T-cell (primary cell): ENCODE data around the gene KIAA1217. TPM values are rescaled to one million over a fixed set of nuclear protein-coding genes. Genes with fewer than 3 reads are reported as not detected.

Experiments
- ATAC-seq, 4 experiments: fragments of 200-7000 bp in 3 of 4; fragments of 150-1000 bp in 1 of 4; cut with Tn5 transposase; replicated peaks in 1 of 4; 1 replicate in 3 of 4; 2 replicates in 1 of 4; pipeline ENCODE4 v1.10.0; 2021; ENCODE audit warnings: moderate library complexity in 3 of 4, mild to moderate bottlenecking in 2 of 4, moderate number of reproducible peaks in 1 of 4
- CTCF ChIA-PET, 2 donors: fragments of 300-600 bp; sonication (Branson Sonifier 250); formaldehyde crosslinking; loops; one replicate each; lab custom pipeline; 2022; ENCODE audit warnings: antibody characterized with exemption in 2 of 2; lab: Charles Lee
- POLR2A ChIA-PET, 2 donors: fragments of 300-600 bp; sonication (Branson Sonifier 250); formaldehyde crosslinking; loops; one replicate each; lab custom pipeline; 2022; ENCODE audit warnings: antibody characterized with exemption in 2 of 2; lab: Charles Lee
- DNase-seq, 35 experiments: peaks; one replicate each; pipeline versions ENCODE4 v3.0.0 to v3.0.0-alpha.2; 2013 to 2023
- H3K27ac ChIP-seq: one replicate; pipeline ENCODE4 v1.5.1; 2013; ENCODE audit warnings: low read length
- H3K27me3 ChIP-seq, 2 experiments: replicated peaks in 1 of 2; 1 replicate in 1 of 2; 2 replicates in 1 of 2; pipeline versions ENCODE4 v1.6.1 to v1.7.0; 2013; ENCODE audit warnings: low read length in 1 of 2, mixed read lengths in 1 of 2; ENCODE audit not compliant: control insufficient read depth in 2 of 2, insufficient read depth in 2 of 2; ENCODE audit errors: extremely low read depth in 1 of 2
- H3K36me3 ChIP-seq, 2 donors: 1 replicate in 1 of 2; 2 replicates in 1 of 2; pipeline versions ENCODE4 v1.6.1 to v1.7.0; 2013; ENCODE audit warnings: low read length in 1 of 2; ENCODE audit not compliant: control insufficient read depth in 2 of 2, insufficient read depth in 1 of 2; ENCODE audit errors: extremely low read depth in 1 of 2
- H3K4me1 ChIP-seq, 2 experiments: 1 replicate in 1 of 2; 2 replicates in 1 of 2; pipeline versions ENCODE4 v1.6.1 to v1.7.0; 2013; ENCODE audit warnings: low read length in 2 of 2, mixed read lengths in 1 of 2; ENCODE audit not compliant: insufficient read depth in 2 of 2, control insufficient read depth in 1 of 2; ENCODE audit errors: extremely low read depth in 1 of 2
- H3K4me3 ChIP-seq, 2 donors: 1 replicate in 1 of 2; 2 replicates in 1 of 2; pipeline versions ENCODE4 v1.5.1 to v1.7.0; 2013; ENCODE audit warnings: mild to moderate bottlenecking in 2 of 2, low read length in 1 of 2, moderate library complexity in 1 of 2; ENCODE audit not compliant: control insufficient read depth in 1 of 2; ENCODE audit errors: extremely low read depth in 1 of 2
- H3K9me3 ChIP-seq: 2 replicates; pipeline ENCODE4 v1.7.0; 2013
- H3K27ac Mint-ChIP-seq, 2 donors: one replicate each; pipeline ENCODE4 v1.8.0; 2020 to 2021; ENCODE audit warnings: mild to moderate bottlenecking in 2 of 2, mixed read lengths in 2 of 2
- H3K27me3 Mint-ChIP-seq, 2 donors: one replicate each; pipeline ENCODE4 v1.8.0; 2021 to 2022; ENCODE audit warnings: mixed read lengths in 2 of 2
- H3K36me3 Mint-ChIP-seq: one replicate; pipeline ENCODE4 v1.8.0; 2021; ENCODE audit warnings: mixed read lengths
- H3K4me1 Mint-ChIP-seq, 3 donors: one replicate each; pipeline ENCODE4 v1.8.0; 2020 to 2022; ENCODE audit warnings: mixed read lengths in 3 of 3, mild to moderate bottlenecking in 1 of 3
- H3K4me3 Mint-ChIP-seq, 3 donors: one replicate each; pipeline ENCODE4 v1.8.0; 2020 to 2022; ENCODE audit warnings: mild to moderate bottlenecking in 3 of 3, mixed read lengths in 3 of 3, moderate library complexity in 3 of 3
- H3K9me3 Mint-ChIP-seq, 3 donors: one replicate each; pipeline ENCODE4 v1.8.0; 2020 to 2022; ENCODE audit warnings: mixed read lengths in 3 of 3
- WGBS: methylation state at CpG from one replicate; pipeline ENCODE4 v1.1.5; 2013; ENCODE audit warnings: missing lambda C conversion rate; ENCODE audit not compliant: insufficient coverage; 5-methylcytosine and 5-hydroxymethylcytosine counted together
- total RNA-seq, 35 experiments: library from RNA in 6 of 35; stranded (reverse) in 6 of 35; fragments of 120-200 nt in 1 of 35; gene quantifications; one replicate each; pipeline versions ENCODE4 v1.2.1 to v1.2.4 and lab custom pipeline; 2013 to 2026

The KIAA1217 gene
- total RNA-seq, 5 donors from 2014 or later (not counting 1 experiment from before 2014, with no cell fraction given): 0.12 to 1.2 (median 0.66) TPM; not detected in 1

DNA sequence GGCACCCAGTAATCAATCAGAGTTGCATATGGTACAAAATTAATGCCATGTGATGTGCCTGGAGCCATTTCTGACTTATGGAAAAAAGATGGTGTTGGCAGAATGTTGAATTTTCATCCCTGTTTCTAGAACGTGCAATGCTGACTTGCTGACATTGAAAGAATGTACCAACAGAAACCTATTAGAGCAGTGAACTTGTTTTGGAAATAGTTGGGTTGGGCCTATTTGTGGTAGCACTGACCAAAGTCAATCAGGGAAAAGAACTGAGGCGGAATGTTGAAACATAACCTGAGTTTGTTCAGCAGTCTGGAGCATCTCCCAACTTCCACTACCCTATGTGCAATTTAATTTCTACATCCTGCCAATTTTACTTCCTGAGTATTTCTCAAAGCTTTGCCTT, 11.7 kb upstream of the KIAA1217 start:
- no peak for DNase-seq
- no peak overlapping the region for H3K27ac Mint-ChIP-seq
- H3K9me3 ChIP-seq: no peaks in the 10 kb centered on the region
- H3K36me3 ChIP-seq: no peaks in the 10 kb centered on the region
- H3K9me3 Mint-ChIP-seq: no peaks in the 10 kb centered on the region
- no peaks in the 10 kb centered on the region for H3K4me1 ChIP-seq
- no peak overlapping the region for H3K4me3 ChIP-seq
- ChIA-PET POLR2A (no interaction called here), CTCF (interaction anchor here in 1 of 2 donors (0.9 to 1.2 kb wide), 2 partner anchors 883 to 904 kb away, joined by 3 read pairs; no protein-coding TSS in a partner anchor)
- H3K36me3 Mint-ChIP-seq: no peaks in the 10 kb centered on the region
- H3K27me3 Mint-ChIP-seq: peaks cover 7 to 8% of the 10 kb centered on the region in 2 donors
- peaks cover 0 to 4% of the 10 kb centered on the region in 2 experiments for H3K27me3 ChIP-seq
- H3K4me1 Mint-ChIP-seq: no peaks in the 10 kb centered on the region
- H3K4me3 Mint-ChIP-seq: no peak overlapping the region
- ATAC-seq: no peak
- no CpG with 5 or more reads among the region's 2 CpGs for WGBS
- no peak overlapping the region for H3K27ac ChIP-seq

DNA sequence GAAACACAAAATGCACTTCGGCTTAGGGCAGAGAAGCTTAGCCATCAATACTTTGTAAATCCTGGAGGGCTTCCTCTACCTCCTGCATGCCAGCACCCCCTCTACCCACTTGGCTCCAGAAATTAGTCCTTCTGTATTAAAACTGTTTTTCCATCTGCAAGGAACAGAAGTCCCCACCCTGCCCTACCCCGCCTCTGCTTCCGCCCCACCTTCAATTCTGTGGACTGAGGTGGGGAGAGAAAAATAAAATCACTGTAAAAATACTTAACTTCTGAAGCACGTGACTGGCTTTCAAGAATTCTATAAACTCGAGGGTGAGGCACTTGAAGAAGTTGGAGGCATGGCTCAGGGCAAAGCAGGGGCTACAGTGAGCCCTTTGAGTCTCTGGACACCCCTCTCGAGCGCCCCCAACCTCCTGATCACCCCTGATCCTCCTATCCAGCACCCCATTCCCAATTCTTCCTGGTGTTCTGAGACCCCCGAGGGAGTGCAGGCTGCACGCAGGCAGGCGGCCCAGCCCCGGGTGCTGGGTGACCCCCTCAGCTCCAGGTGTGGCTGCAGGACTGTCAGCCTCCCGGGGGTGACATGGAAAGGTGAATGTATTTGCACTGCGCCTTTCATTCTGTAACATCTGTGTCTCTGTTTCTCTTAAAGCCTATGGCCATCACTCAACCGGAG, 7.3 kb upstream of the KIAA1217 start:
- H3K4me1 ChIP-seq: no peaks in the 10 kb centered on the region
- Mint-ChIP-seq H3K9me3 (no peaks in the 10 kb centered on the region), H3K36me3 (no peaks in the 10 kb centered on the region), H3K27me3 (peaks cover 17 to 20% of the 10 kb centered on the region in 2 donors), H3K27ac (no peak overlapping the region), H3K4me3 (no peak overlapping the region), H3K4me1 (no peaks in the 10 kb centered on the region)
- H3K9me3 ChIP-seq: no peaks in the 10 kb centered on the region
- WGBS: 73% methylated on average over 3 of the region's 14 CpGs
- DNase-seq: no peak
- H3K4me3 ChIP-seq: no peak overlapping the region
- ChIA-PET CTCF (interaction anchor here in 1 of 2 donors (0.6 kb wide), 1 partner anchor 15 kb away, joined by 7 read pairs; no protein-coding TSS in a partner anchor), POLR2A (no interaction called here)
- H3K27me3 ChIP-seq: peaks cover 0 to 5% of the 10 kb centered on the region in 2 experiments
- no peak overlapping the region for H3K27ac ChIP-seq
- no peaks in the 10 kb centered on the region for H3K36me3 ChIP-seq
- no peak for ATAC-seq

DNA sequence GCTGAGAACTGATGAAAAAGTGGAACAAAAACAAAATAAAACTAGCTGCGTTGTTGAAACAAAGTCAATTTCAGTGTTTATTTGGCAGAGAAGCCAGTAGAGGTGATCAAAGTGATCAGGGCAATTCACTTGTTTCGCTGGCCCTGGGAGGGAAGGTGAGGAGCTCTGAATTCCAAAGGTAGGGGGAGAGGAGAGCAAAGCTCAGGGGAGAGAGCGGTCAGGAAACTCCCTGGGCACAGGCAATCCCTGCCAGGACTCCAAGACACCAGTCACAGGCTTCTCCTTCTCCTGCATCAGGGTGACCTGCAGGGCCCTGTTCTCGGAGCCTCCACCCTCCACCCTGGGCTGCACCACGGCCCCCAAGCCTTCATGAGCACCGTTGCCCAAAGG, 6.8 kb upstream of the KIAA1217 start:
- H3K9me3 Mint-ChIP-seq: no peaks in the 10 kb centered on the region
- H3K27ac ChIP-seq: no peak overlapping the region
- no peak overlapping the region for H3K4me3 ChIP-seq
- no peaks in the 10 kb centered on the region for H3K36me3 ChIP-seq
- CTCF ChIA-PET: interaction anchor here in 1 of 2 donors (0.6 kb wide), 1 partner anchor 15 kb away, joined by 7 read pairs; no protein-coding TSS in a partner anchor
- H3K27ac Mint-ChIP-seq: no peak overlapping the region
- 78% methylated on average over 3 of the region's 6 CpGs for WGBS
- no peak for DNase-seq
- no peaks in the 10 kb centered on the region for H3K4me1 Mint-ChIP-seq
- POLR2A ChIA-PET: no interaction called here
- no peaks in the 10 kb centered on the region for H3K36me3 Mint-ChIP-seq
- ATAC-seq: no peak
- no peaks in the 10 kb centered on the region for H3K4me1 ChIP-seq
- peaks cover 0 to 10% of the 10 kb centered on the region in 2 experiments for H3K27me3 ChIP-seq
- peaks cover 17 to 23% of the 10 kb centered on the region in 2 donors for H3K27me3 Mint-ChIP-seq
- H3K9me3 ChIP-seq: no peaks in the 10 kb centered on the region
- H3K4me3 Mint-ChIP-seq: no peak overlapping the region

DNA sequence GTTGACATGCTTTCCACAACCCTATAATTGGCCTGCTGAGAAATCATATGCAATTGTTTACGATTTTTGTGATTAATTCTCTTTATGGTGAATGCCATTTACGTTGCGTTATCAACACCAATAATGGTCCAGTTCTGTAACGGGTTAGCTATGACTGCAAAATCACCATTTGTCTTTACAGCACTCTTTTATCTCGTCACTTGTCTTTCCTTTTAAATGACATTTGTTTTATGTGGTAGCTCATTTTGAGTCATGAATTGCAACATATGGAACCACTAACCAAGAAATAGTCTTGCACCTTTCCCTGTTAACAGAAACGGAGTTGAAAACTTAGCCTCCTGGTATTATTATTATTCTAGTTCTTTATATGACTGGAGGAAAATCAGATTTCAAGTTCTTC, 3.1 kb upstream of the KIAA1217 start:
- Mint-ChIP-seq H3K27ac (no peak overlapping the region), H3K9me3 (no peaks in the 10 kb centered on the region), H3K4me1 (peaks cover 14 to 20% (median 15%) of the 10 kb centered on the region in 3 donors), H3K4me3 (no peak overlapping the region), H3K27me3 (peaks cover 45 to 50% of the 10 kb centered on the region in 2 donors), H3K36me3 (no peaks in the 10 kb centered on the region)
- no peak for ATAC-seq
- H3K4me3 ChIP-seq: no peak overlapping the region
- peaks cover 0 to 23% of the 10 kb centered on the region in 2 experiments for H3K27me3 ChIP-seq
- no peaks in the 10 kb centered on the region for H3K36me3 ChIP-seq
- no CpG with 5 or more reads among the region's 6 CpGs for WGBS
- peaks cover 0 to 3% of the 10 kb centered on the region in 2 experiments for H3K4me1 ChIP-seq
- no peak overlapping the region for H3K27ac ChIP-seq
- H3K9me3 ChIP-seq: no peaks in the 10 kb centered on the region
- no peak for DNase-seq
- ChIA-PET CTCF (interaction anchor here in 1 of 2 donors (0.8 kb wide), 1 partner anchor 133 kb away, joined by 3 read pairs; no protein-coding TSS in a partner anchor), POLR2A (no interaction called here)

DNA sequence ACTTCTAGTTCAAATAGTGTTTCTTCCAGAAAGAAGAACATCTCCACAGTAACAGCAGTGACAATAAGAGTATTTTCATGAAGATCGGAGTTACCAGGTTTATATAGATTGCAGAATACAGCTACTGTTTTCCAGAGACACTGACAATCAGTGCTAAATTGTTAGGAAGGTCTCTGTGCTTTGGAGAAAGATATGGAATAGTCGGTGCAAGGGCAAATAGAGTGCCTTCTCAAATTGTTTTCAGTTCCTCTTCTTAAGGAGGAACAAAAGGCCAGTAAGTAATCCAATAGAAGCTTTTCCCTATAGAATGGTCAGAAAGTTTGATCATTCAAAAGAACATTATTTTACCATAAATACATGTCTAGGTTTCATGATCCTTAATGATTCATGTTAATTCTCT, 2.6 kb upstream of the KIAA1217 start:
- Histone ChIP-seq H3K27ac (no peak overlapping the region), H3K9me3 (no peaks in the 10 kb centered on the region), H3K4me1 (peaks cover 0 to 3% of the 10 kb centered on the region in 2 experiments), H3K27me3 (peaks cover 0 to 23% of the 10 kb centered on the region in 2 experiments), H3K4me3 (no peak overlapping the region), H3K36me3 (no peaks in the 10 kb centered on the region)
- Mint-ChIP-seq H3K4me3 (no peak overlapping the region), H3K36me3 (no peaks in the 10 kb centered on the region), H3K27me3 (peaks cover 46 to 54% of the 10 kb centered on the region in 2 donors), H3K9me3 (no peaks in the 10 kb centered on the region), H3K4me1 (peaks cover 14 to 20% (median 15%) of the 10 kb centered on the region in 3 donors), H3K27ac (no peak overlapping the region)
- DNase-seq: no peak
- CTCF ChIA-PET: interaction anchor here in 1 of 2 donors (0.8 kb wide), 1 partner anchor 133 kb away, joined by 3 read pairs; no protein-coding TSS in a partner anchor
- ATAC-seq: no peak
- no CpG with 5 or more reads among the region's 2 CpGs for WGBS
- POLR2A ChIA-PET: no interaction called here

DNA sequence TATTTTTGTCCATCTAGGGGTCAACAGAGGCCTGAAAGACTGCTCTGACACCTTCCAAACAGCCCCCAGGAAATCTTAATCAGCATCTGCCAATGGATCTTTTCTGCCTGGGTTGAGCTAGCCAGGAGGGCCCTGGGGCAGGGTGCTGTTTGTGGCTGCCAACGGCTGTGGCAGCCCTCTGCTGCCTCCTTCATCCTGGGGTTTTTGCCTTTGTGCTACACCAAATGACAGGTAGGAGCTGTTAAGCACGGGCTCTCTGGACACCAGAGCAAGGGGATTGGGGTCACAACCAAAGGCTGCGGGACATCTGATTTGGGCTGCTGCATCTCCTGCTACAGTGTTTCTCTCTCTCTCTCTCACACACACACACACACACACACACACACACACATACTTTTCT, 2.0 kb upstream of the KIAA1217 start:
- peaks cover 0 to 3% of the 10 kb centered on the region in 2 experiments for H3K4me1 ChIP-seq
- Mint-ChIP-seq H3K4me3 (no peak overlapping the region), H3K27ac (no peak overlapping the region), H3K36me3 (no peaks in the 10 kb centered on the region), H3K4me1 (peaks cover 14 to 20% (median 15%) of the 10 kb centered on the region in 3 donors), H3K9me3 (no peaks in the 10 kb centered on the region), H3K27me3 (peaks cover 45 to 56% of the 10 kb centered on the region in 2 donors)
- 60% methylated on average over 2 of the region's 3 CpGs for WGBS
- no peak overlapping the region for H3K27ac ChIP-seq
- POLR2A ChIA-PET: interaction anchor here in 1 of 2 donors (0.7 kb wide), 1 partner anchor 237 kb away, joined by 3 read pairs; no protein-coding TSS in a partner anchor
- no peaks in the 10 kb centered on the region for H3K9me3 ChIP-seq
- CTCF ChIA-PET: no interaction called here
- no peaks in the 10 kb centered on the region for H3K36me3 ChIP-seq
- ATAC-seq (no peak), DNase-seq (no peak)
- H3K27me3 ChIP-seq: peaks cover 0 to 27% of the 10 kb centered on the region in 2 experiments
- H3K4me3 ChIP-seq: no peak overlapping the region
